HepG2 (cell line): ENCODE data around the gene ZC3H12A. TPM values are rescaled to one million over a fixed set of nuclear protein-coding genes. Genes with fewer than 3 reads are reported as not detected.
A peak's percentile ranks its signal among the peaks of the same experiment; 100 is the strongest.

Experiments used
- AGO1 ChIP-seq: fragments of 200-400 bp; formaldehyde crosslinking; IDR thresholded peaks from 2 replicates; pipeline ENCODE4 v1.6.1; 2017; ENCODE audit warnings: mild to moderate bottlenecking, low read depth, low read length, moderate library complexity; ENCODE audit not compliant: poor library complexity, severe bottlenecking
- ATF3 ChIP-seq: sonication (generic); formaldehyde crosslinking; IDR thresholded peaks from 2 replicates; pipeline ENCODE4 v1.4.0; 2020; ENCODE audit warnings: missing genetic modification reagents
- KAT7 ChIP-seq: IDR thresholded peaks from 2 replicates; pipeline ENCODE4 v1.6.1; 2018; ENCODE audit warnings: borderline replicate concordance, missing compliant biosample characterization
- KDM5B ChIP-seq: sonication (generic); formaldehyde crosslinking; IDR thresholded peaks from 2 replicates; pipeline ENCODE4 v1.4.0; 2020; ENCODE audit warnings: missing genetic modification reagents, mild to moderate bottlenecking, borderline replicate concordance
- MYNN ChIP-seq: sonication (generic); formaldehyde crosslinking; IDR thresholded peaks from 2 replicates; pipeline ENCODE4 v1.4.0; 2020; ENCODE audit warnings: mild to moderate bottlenecking, low read depth, missing genetic modification reagents
- NFYB ChIP-seq: sonication (generic); formaldehyde crosslinking; IDR thresholded peaks from 2 replicates; pipeline ENCODE4 v1.4.0; 2020; ENCODE audit warnings: missing genetic modification reagents
- NONO ChIP-seq, 2 experiments: fragments of 450-650 bp in 1 of 2; sonication (generic) in 1 of 2; formaldehyde crosslinking in 1 of 2; IDR thresholded peaks in 1 of 2; conservative IDR thresholded peaks in 1 of 2; 2 replicates each; pipeline versions ENCODE4 v1.6.1 to v1.8.0; 2017 to 2022; ENCODE audit warnings: mild to moderate bottlenecking in 1 of 2, missing genetic modification reagents in 1 of 2, moderate library complexity in 1 of 2
- PCBP1 ChIP-seq: fragments of 200-400 bp; formaldehyde crosslinking; IDR thresholded peaks from 2 replicates; pipeline ENCODE4 v1.6.1; 2017; ENCODE audit warnings: mild to moderate bottlenecking, low read depth, low read length, borderline replicate concordance
- PHF20 ChIP-seq: sonication (generic); formaldehyde crosslinking; IDR thresholded peaks from 2 replicates; pipeline ENCODE4 v1.5.0; 2020; ENCODE audit warnings: mild to moderate bottlenecking, missing genetic modification reagents
- PHF21A ChIP-seq: sonication (generic); formaldehyde crosslinking; IDR thresholded peaks from 2 replicates; pipeline ENCODE4 v1.5.0; 2020; ENCODE audit warnings: mild to moderate bottlenecking, missing genetic modification reagents
- PITX1 ChIP-seq: sonication (generic); formaldehyde crosslinking; IDR thresholded peaks from 2 replicates; pipeline ENCODE4 v1.5.1; 2020; ENCODE audit warnings: mild to moderate bottlenecking, missing genetic modification reagents
- POGK ChIP-seq: sonication (generic); formaldehyde crosslinking; conservative IDR thresholded peaks from 2 replicates; pipeline ENCODE4 v1.8.0; 2022; ENCODE audit warnings: mild to moderate bottlenecking, moderate library complexity, missing genetic modification reagents
- REL ChIP-seq: sonication (generic); formaldehyde crosslinking; conservative IDR thresholded peaks from 2 replicates; pipeline ENCODE4 v1.8.0; 2022; ENCODE audit warnings: mild to moderate bottlenecking, missing genetic modification reagents, moderate library complexity
- RELA ChIP-seq: sonication (generic); formaldehyde crosslinking; IDR thresholded peaks from 2 replicates; pipeline ENCODE4 v1.4.0; 2020; ENCODE audit warnings: missing genetic modification reagents
- TRIM24 ChIP-seq: sonication (generic); formaldehyde crosslinking; IDR thresholded peaks from 2 replicates; pipeline ENCODE4 v1.8.0; 2022; ENCODE audit warnings: mild to moderate bottlenecking, missing genetic modification reagents
- ZC3H13 ChIP-seq: sonication (generic); formaldehyde crosslinking; IDR thresholded peaks from 2 replicates; pipeline ENCODE4 v1.8.1; 2023; ENCODE audit warnings: mild to moderate bottlenecking, missing genetic modification reagents, moderate library complexity
- ZFP41 ChIP-seq: sonication (generic); formaldehyde crosslinking; IDR thresholded peaks from 2 replicates; pipeline ENCODE4 v1.4.0; 2020; ENCODE audit warnings: mild to moderate bottlenecking, missing genetic modification reagents, borderline replicate concordance
- ZFP91 ChIP-seq: sonication (generic); formaldehyde crosslinking; IDR thresholded peaks from 2 replicates; pipeline ENCODE4 v1.9.0; 2022; ENCODE audit warnings: missing genetic modification reagents, mild to moderate bottlenecking, borderline replicate concordance
- ZNF232 ChIP-seq: sonication (generic); formaldehyde crosslinking; IDR thresholded peaks from 2 replicates; pipeline ENCODE4 v1.4.0; 2020; ENCODE audit warnings: missing genetic modification reagents, borderline replicate concordance
- ZNF24 ChIP-seq: fragments of 450-650 bp; IDR thresholded peaks from 2 replicates; pipeline ENCODE4 v1.6.1; 2017; ENCODE audit warnings: antibody characterized with exemption, mild to moderate bottlenecking
- ZNF501 ChIP-seq: sonication (generic); formaldehyde crosslinking; IDR thresholded peaks from 2 replicates; pipeline ENCODE4 v1.5.1; 2020; ENCODE audit warnings: mild to moderate bottlenecking, moderate library complexity, missing genetic modification reagents
- ZNF737 ChIP-seq: sonication (generic); formaldehyde crosslinking; IDR thresholded peaks from 2 replicates; pipeline ENCODE4 v1.5.0; 2020; ENCODE audit warnings: missing genetic modification reagents, mild to moderate bottlenecking, borderline replicate concordance
- polyA plus RNA-seq, 8 experiments: library from polyadenylated mRNA; depleted of rRNA in 3 of 8; stranded (reverse) in 7 of 8; unstranded in 1 of 8; fragments of >200 nt; fragmentation: Illumina TruSeq in 4 of 8; extraction: Trizol in 4 of 8; gene quantifications; 2 replicates each; pipeline versions ENCODE4 v1.2.1 to v1.2.3, GENCODE V29; 2011 to 2016; ENCODE audit warnings: low read depth in 4 of 8, missing spikeins in 1 of 8, mixed read lengths in 1 of 8; ENCODE audit not compliant: insufficient read depth in 1 of 8
- total RNA-seq, 5 experiments: library from RNA; depleted of rRNA; stranded (reverse); fragments of >200 nt; fragmentation: Illumina TruSeq; extraction: Trizol; gene quantifications; 2 replicates each; pipeline ENCODE4 v1.2.3, GENCODE V29; 2016; ENCODE audit warnings: low read depth in 1 of 5
- TF ChIP-seq, protein P1 (sequence below), 2 experiments: sonication (generic) in 1 of 2; formaldehyde crosslinking in 1 of 2; IDR thresholded peaks; 2 replicates each; pipeline versions ENCODE4 v1.4.0 to v1.6.1; 2018 to 2020; ENCODE audit warnings: missing genetic modification reagents in 2 of 2, borderline replicate concordance in 1 of 2, low read depth in 1 of 2, mild to moderate bottlenecking in 1 of 2, missing biosample characterization in 1 of 2

Gene ZC3H12A
- total and polyA plus RNA-seq, 2 of the 13 experiments (the other 11 are each of a cell fraction or from before 2014, with no cell fraction given), result 6.8 to 13.3 TPM

DNA sequence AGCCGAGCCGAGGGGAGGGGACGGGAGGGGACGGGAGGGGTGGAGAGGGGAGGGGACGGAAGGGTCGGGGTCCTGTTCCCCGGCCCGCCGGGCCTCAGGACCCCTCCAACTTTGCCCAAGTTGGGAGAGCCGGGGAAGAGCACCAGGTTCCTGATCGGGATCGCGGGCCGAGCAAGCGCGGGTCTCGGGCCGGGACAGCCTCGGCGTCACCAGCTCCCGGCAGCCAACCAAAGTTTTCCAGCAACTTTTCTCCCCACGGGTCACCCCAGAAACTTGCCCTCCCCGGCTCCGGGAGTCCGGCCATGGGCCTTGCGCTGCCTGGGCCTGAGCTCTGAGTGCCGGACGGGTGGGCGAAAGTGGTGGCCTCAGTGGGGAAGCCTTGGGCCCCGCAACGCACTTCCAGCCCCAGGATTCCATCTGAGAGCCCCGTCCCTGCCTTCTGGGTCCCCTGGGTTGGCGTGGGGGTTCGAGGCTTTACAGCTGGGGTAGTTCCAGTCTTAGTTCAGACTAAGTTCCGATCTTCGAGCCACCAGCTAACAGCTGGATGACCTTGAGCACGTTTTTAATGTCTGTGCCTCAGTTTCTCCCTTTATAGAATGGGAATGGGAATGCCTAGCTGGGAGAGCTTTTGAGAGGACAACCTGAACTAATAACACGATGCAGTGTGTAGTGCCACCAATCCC, 458 bp downstream of the ZC3H12A start (continued):
- TF ChIP-seq TRIM24 (no peak), ZC3H13 (CRISPR knock-in tag) (peak; percentile 41; the same call in 1 of the 2 replicates), ATF3 (CRISPR knock-in tag) (no peak), ZFP91 (no peak), PITX1 (CRISPR knock-in tag) (0 out of 2 replicates have a peak, but pooled peaks have one; percentile 4), ZNF232 (CRISPR knock-in tag) (0 out of 2 replicates have a peak, but pooled peaks have one; percentile 27), AGO1 (peak; percentile 89), NFYB (CRISPR knock-in tag) (no peak), KDM5B (CRISPR knock-in tag) (peak; percentile 56; the same call in 1 of the 2 replicates), PHF21A (CRISPR knock-in tag) (0 out of 2 replicates have a peak, but pooled peaks have one; percentile 0), POGK (0 out of 2 replicates have a peak, but pooled peaks have one; percentile 2), ZNF737 (CRISPR knock-in tag) (0 out of 2 replicates have a peak, but pooled peaks have one; percentile 37), NONO (IDR thresholded peaks at IDR 0.05) (no peak), NONO (CRISPR knock-in tag; conservative IDR thresholded peaks at IDR 0.05) (peak; percentile 63; the same call in 1 of the 2 replicates), ZFP41 (CRISPR knock-in tag) (no peak), ZNF501 (CRISPR knock-in tag) (peak; percentile 52; the same call in 1 of the 2 replicates), KAT7 (CRISPR knock-in tag) (no peak), RELA (CRISPR knock-in tag) (no peak), PHF20 (CRISPR knock-in tag) (0 out of 2 replicates have a peak, but pooled peaks have one; percentile 7), ZNF24 (no peak), REL (CRISPR knock-in tag) (peak; percentile 78; the same call in 1 of the 2 replicates), PCBP1 (0 out of 2 replicates have a peak, but pooled peaks have one; percentile 63), MYNN (no peak)
- TF ChIP-seq, protein P1, sequence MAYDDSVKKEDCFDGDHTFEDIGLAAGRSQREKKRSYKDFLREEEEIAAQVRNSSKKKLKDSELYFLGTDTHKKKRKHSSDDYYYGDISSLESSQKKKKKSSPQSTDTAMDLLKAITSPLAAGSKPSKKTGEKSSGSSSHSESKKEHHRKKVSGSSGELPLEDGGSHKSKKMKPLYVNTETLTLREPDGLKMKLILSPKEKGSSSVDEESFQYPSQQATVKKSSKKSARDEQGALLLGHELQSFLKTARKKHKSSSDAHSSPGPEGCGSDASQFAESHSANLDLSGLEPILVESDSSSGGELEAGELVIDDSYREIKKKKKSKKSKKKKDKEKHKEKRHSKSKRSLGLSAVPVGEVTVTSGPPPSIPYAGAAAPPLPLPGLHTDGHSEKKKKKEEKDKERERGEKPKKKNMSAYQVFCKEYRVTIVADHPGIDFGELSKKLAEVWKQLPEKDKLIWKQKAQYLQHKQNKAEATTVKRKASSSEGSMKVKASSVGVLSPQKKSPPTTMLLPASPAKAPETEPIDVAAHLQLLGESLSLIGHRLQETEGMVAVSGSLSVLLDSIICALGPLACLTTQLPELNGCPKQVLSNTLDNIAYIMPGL (CRISPR knock-in tag; IDR thresholded peaks at IDR 0.05; ENCODE audit: borderline replicate concordance in 1 of 2, low read depth in 1 of 2), result 0 out of 4 replicates have a peak, but pooled peaks of 1 of the 2 experiments have one; percentile 20
